Muscle of back (tissue), 11 donors: ENCODE results near the gene DEK. TPM values are rescaled to one million over a fixed set of nuclear protein-coding genes. Genes with fewer than 3 reads are reported as not detected.
A peak's percentile ranks its signal among the peaks of the same experiment; 100 is the strongest.
"Not testable (repeated sequence)": the region's sequence is repeated elsewhere in the genome, so short reads cannot be mapped to it uniquely, and the experiment has no call there.

Source experiments
- DNase-seq, 3 donors: peaks; one replicate each; pipeline versions ENCODE4 v3.0.0 to v3.0.0-alpha.2; 2013
- polyA plus RNA-seq, 10 donors: library from polyadenylated mRNA; unstranded; fragments of 120-200 nt; gene quantifications; one replicate each; pipeline ENCODE4 v1.2.1, GENCODE V29; 2013; ENCODE audit not compliant: insufficient read length in 10 of 10

Gene DEK
- polyA plus RNA-seq, 10 donors, result 107 to 148 (median 122) TPM

DNA sequence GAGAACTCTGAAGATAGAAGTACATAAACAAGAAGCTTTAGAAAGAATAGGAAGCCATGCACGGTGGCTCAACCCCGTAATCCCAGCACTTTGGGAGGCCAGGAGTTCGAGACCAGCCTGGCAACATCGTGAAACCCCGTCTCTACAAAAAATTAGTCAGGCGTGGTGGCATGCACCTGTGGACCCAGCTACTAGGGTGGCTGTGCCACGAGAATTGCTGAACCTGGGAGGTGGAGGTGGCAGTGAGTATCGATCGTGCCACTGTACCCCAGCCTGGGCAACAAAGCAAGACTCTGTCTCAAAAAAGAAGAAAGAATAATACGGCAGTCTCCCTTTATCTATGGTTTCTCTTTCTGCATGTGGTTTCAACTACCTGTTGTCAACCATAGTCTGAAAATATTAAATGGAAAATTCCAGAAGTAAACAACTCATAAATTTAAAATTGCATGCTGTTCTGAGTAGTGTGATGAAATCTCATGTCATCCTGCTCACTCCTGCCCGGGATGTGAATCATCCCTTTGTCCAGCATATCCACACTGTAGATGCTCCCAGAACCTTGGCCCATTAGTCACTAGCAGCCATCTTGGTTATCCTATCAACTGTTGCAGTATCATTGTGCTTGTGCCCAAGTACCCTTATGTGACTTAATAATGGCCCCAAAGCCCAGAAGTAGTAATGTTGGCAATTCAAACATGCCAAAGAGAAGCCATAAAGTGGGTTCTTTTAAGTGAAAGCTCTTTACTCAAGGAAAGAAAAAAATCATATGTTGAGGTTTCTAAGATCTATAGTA is 22.1 kb downstream of the DEK start:
- DNase-seq, result peak in 1 of 3 donors; percentile 71

DNA sequence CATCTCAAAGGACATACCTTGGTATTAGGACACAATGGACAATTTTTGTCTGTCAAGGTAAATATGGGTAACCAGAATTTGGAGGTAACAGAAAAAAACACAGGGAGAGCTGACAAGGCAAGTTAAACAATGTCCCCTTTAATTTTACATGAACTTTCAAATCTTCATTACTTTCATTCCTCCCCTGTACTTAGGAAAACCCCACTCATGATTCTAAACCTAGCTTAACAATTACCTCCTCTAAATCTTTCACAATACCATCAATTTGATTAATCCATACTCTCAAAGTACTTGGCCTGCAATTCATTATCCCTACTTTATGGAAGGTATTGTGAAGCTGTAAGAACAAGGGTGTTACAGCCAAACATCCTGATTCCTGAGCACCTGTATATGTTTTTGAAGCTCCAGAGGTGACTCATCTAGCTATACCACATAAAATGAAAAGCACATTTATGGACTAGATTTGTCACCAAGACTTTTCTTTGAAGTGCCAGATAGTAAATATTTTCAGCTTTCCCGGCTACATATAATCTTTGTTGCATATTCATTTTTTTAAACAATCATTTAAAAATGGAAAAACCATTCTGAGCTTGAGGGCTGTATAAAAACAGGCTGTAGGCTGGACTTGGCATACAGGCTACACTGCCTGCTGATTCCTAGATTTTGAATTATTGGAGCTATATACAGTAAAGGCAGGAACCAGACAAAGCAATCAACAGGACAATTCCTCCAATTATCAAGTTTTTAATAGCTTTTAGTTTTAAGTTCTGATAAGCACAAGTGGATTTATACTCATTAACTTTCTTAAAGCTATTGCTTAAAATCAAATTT is 22.9 kb downstream of the DEK start:
- DNase-seq, result no peak

DNA sequence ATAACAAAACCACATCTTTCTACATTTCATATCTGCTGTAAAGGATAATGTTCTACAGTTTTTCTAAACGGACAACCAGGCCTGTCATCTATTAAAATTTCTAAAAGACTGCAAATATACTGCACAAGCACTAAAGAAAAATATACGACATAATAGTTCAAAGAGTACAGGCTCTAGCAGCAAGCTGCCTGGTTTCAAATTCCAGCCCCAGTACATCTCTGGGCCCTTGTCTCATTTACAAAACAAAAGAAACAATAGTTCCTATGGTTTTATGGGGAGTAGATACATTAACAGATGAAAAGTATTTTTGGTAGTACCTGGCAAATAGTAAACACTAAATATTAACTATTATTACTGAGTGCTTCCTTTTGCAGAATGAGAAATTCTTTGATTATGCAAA is 24.1 kb downstream of the DEK start:
- no peak for DNase-seq

DNA sequence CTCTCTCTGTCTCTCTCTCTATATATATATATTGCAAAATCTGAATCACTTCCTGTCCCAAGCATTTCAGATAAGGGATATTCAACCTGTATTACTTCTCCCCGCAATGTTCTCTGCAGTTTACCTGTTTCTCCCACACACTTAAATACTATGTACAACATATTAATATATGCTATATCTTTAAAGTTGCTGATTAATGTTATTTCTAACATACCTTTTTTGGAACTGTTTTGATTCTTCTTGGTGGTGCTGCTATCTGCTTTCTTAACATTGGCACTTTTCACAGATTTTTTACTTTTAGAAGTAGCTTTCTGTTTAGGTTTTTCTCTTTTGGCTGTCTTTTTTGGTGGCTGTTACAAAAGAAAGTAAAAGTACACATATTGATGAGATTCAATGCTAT is 27.2 kb downstream of the DEK start:
- DNase-seq, result no peak

DNA sequence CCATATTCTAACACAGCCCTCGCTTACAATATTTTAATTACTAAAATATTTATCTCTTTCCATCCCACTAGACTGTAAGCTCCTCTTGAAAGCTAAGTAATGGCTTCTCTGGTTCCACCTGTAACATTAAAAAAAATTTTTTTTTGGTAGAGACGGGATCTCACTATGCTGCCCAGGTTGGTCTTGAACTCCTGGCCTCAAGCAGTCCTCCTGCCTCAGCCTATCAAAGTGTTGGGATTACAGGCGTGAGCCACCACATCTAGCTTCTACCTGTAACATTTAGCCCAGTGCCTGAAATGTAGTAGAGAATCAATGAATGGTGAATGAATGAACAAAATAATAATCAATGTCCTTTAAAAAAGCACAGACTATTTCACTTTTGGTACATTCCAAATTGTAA is 28.8 kb downstream of the DEK start:
- no peak for DNase-seq

DNA sequence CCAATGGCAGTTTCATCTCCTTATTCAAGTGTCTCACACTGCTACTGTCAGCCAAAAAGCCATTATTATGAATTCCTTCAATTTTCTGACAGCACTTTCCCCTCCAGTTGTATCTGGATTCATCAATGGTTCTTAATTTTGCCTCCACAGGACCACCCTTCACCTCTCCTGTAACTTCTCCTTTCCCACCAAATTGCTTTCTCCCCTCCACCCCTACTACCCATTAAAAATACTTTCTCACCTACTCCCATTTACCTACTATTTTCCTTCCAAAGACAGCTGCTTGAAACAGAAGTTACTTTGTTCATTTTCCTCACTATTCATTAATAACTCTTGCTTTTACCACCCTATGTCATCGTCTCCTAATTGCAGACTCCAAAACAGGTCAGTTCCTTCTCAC is 29.8 kb downstream of the DEK start:
- DNase-seq, result no peak

DNA sequence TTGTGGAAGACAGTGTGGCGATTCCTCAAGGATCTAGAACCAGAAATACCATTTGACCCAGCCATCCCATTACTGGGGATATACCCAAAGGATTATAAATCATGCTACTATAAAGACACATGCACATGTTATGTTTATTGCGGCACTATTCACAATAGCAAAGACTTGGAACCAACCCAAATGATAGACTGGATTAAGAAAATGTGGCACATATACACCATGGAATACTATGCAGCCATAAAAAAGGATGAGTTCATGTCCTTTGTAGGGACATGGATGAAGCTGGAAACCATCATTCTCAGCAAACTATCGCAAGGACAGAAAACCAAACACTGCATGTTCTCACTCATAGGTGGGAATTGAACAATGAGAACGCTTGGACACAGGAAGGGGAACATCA is 30.6 kb downstream of the DEK start:
- not testable (repeated sequence) for DNase-seq

DNA sequence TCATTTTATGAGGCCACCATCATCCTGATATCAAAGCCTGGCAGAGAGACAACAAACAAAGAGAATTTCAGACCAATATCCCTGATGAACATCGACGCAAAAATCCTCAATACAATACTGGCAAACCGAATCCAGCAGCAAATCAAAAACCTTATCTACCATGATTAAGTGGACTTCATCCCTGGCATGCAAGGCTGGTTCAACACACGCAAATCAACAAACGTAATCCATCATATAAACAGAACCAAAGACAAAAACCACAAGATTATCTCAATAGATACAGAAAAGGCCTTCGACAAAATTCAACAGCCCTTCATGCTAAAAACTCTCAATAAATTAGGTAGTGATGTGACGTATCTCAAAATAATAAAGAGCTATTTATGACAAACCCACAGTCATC is 32.5 kb downstream of the DEK start:
- not testable (repeated sequence) for DNase-seq

DNA sequence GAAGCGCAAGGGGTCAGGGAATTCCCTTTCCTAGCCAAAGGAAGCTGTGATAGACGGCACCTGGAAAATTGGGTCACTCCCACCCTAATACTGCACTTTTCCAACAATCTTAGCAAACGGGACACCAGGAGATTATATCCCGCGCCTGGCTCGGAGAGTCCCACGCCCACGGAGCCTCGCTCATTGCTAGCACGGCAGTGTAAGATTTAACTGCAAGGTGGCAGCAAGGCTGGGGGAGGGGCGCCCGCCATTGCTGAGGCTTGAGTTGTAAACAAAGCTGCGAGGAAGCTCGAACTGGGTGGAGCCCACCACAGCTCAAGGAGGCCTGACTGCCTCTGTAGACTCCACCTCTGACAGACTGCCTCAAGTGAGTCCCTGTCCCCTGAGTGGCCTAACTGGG is 35.7 kb downstream of the DEK start:
- not testable (repeated sequence) for DNase-seq

DNA sequence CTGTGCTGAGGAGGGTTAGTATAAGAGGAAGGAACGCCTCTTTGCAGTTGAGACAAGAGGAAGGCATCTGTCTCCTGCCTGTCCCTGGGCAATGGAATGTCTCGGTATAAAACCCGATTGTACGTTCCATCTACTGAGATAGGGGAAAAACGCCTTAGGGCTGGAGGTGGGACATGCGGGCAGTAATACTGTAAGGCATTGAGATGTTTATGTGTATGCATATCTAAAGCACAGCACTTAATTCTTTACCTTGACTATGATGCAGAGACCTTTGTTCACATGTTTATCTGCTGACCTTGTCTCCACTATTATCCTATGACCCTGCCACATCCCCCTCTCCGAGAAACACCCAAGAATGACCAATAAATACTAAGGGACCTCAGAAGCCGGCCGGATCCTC is 37.2 kb downstream of the DEK start:
- not testable (repeated sequence) for DNase-seq

DNA sequence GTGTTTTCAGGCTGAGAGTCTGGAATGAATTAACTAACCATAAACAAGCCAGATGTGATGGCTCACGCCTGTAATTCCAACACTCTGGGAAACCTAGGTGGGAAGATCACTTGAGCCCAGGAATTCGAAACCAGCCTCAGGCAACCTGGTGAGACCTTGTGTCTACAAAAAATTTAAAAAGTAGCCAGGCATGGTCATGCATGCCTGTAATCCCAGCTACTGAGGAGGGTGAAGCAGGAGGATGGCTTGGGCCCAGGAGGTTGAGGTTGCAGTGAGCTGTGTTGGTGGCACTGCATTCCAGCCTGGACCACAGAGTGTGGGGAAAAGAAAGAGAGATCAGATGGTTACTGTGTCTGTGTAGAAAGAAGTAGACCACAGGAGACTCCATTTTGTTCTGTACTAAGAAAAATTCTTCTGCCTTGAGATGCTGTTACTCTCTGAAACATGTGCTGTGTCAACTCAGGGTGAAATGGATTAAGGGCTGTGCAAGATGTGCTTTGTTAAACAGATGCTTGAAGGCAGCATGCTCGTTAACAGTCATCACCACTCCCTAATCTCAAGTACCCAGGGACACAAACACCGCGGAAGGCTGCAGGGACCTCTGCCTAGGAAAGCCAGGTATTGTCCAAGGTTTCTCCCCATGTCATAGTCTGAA is 37.8 kb downstream of the DEK start:
- DNase-seq, result peak in 2 of 3 donors; percentile 22 to 79

DNA sequence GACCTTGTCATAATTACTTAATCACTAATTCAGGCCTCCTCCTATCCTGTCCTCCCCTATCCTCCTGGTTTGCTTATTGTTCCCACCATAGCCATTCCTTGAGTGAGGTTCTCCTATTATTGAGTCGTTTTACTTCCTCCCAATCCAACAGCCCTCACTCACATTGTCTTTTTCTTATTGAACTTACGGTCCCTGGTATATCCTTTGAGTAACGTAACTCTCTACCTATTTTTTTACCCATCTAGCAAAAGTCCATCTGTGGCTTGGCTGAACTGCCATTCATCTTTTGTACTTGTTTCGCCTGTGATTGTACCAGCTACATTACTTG is 43.1 kb downstream of the DEK start:
- no peak for DNase-seq

DNA sequence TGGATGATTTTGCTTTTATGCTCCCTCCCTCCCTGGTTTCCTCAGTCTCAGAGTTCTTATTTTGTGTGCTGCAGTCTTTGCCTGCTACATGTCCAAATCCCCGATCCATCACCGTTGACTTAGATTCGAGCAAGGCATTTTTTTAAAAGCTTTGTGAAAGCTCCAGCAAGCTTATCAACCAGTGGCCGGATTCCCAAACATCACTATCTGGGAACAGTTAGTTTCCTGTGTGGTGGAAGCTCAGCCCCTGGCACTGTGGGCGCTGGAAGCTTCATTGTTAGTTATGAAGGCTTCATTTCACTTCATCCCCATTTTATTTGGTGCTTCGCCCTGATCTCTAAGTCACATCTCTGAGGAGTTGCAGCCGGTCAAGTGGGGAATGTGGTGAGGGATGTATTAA is 44.7 kb downstream of the DEK start:
- DNase-seq, result no peak

DNA sequence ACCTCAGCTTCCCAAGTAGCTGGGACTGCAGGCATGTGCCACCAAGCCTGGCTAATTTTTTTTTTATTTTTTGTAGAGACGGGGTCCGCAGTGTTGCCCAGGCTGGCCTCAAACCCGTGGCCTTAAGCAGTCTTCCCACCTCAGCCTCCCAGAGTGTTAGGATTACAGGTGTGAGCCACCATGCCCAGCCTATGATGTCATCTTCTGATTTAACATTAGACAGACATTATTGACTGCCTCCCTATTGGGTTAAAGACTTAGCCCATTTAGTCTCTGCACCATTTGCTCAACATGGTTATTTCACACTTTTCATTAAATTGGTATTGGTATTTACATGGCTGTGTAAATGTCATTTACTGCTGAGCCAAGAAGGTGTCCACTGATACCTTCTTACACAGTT is 46.1 kb downstream of the DEK start:
- DNase-seq, result no peak

DNA sequence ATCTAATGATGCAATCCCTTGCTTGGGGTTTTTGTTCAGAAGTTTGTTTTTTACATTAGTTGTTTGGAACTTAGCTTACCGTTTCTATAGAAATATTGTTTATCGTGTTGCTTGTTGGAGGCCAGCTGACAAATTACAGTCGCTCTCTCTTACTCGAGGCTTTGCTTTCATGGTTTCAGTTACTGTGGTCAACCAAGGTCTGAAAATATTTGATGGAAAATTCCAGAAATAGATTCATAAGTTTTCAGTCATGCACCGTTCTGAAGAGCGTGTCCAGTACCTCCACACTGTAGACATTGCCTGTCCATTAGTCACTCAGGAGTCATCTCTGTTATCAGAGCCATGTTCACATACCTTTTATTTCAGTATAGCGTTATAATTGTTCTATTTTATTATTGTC is 47.9 kb downstream of the DEK start:
- DNase-seq, result peak in 1 of 3 donors; percentile 50

DNA sequence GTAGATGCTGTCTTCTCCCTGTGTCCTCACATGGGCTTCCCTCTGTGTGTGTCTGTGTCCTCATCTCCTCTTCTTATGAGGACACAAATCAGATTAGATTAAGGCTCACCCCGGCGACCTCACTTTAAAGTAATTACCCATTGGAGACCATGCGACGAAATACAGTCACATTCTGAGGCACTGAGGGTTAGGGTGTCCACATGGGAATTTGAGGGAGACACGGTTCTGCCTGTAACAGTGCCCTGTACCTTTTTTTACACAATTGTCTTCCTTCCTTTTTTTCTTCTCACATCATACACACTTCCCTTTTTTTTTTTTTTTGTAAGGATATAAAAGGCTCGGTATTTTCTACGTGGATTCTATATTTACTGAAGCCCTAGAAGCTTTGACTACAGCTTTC is 48.9 kb downstream of the DEK start:
- DNase-seq, result no peak

DNA sequence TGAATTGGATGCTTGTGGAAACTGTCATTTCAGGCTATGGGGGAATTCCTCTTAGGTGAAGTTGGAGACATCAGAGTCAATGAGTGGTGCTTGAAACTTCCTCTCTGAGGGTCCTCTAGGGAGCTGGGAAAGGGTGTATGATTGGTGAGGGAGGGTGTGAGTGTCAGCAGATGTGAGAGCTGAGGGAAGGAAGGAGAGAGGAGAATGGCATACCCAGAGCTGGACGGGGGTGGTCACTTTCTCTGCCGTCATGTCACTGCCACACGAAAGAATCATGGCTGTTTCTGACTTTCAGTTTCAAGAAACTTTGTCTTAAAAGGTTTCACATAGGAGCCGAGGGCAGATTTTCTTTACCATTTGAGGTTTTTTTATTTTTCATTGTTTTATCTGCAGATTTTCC is 50.3 kb downstream of the DEK start:
- no peak for DNase-seq

DNA sequence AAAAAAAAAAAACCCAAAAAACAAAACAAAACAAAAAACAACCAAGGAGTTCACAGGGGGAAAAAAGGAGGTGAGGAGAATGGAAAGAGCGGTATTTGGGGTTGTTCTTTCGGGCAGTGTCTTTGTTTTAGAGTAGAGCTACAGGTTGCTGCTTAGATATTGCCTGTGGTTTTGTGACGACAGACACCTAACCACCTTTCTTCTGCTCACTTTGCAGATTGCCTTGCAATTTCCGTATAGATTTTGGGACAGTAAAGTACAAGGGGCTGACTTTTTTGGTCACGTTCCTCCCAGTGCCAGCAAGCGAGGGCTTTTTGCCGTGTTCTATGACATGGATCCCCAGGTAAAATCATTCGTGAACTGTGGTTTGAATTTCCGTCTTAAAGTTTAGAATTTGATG is 50.9 kb downstream of the DEK start:
- no peak for DNase-seq

DNA sequence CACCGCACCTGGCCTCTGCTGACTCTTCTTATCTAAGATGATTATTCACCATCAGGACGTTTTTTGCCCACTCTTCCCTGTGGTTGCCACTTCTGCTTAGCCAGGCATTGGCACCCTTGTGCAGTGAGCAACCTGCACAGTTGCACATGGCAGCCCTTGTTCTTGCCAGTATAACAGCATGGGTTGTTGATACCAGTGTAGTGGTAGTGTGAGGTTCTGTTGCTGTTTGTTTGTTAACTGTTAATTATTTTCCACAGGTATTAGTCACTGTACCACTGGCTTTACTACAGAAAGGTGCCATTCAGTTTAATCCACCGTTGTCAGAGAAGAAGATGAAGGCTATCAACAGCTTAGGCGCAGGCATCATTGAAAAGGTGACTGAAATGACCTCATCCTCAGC is 52.1 kb downstream of the DEK start:
- no peak for DNase-seq

DNA sequence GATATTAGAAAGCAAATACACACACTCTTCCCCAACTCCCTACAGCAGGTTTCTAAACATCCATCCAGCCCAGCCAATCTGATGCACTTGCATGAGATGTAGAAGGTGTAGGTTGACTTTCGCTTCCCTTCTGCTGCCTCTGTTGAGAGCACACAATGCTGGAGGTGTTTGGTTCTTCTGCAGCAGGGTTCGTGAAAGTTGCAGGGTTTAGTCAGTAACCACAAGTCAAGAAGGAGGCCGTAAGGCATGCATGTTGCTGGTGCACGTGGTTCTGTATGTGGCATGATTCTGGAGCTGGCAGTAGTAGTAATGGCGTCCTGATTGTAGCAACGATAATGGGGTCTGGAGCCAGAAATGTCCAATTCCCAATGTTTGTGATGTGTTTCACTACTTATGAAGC is 53.0 kb downstream of the DEK start:
- no peak for DNase-seq

DNA sequence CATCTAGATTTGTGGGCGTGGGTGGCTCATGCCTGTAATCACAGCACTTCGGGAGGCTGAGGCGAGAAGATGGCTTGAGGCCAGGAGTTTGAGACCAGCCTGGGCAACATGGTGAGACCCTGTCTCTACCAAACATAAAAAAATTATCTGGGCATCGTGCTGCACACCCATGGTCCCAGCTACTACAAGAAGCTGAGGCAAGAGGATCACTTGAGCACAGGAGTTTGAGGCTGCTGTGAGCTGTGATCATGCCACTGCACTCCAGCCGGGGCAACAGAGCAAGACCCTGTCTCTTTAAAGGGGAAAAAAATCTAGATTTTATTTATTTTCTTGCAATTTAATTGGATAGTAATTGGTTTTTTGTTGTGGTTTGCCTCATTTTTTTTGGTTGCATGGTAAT is 53.6 kb downstream of the DEK start:
- no peak for DNase-seq

DNA sequence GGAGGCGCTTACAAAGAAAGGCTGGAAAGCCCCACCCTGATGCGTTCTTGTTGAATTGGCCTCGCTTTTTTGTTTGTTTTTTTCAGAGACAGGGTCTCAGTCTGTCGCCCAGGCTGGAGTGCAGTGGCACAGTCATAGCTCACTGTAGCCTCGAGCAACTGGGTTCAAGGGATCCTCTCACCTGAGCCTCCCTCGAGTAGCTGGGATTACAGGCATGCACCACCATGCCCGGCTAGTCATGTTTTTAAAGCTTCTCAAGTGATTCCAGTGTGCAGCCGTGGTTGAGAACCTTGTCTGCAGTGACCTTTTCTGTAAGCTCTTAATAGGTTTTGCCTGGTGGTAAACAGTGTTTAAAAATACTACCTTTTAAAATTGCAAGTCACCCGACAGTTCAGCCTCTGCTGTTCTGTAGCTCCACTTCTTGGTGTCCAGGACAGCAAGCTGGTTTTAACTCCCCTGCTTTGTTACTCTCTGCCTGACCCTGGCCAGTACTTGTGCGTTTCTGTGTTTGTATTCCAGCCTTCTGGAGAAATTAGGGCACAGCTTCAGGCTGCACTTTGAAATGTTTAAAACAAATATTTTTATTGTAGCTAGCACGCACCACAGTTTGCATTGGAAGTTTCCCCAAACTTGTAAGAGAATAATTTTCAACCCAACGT is 54.7 kb downstream of the DEK start:
- no peak for DNase-seq
